HepG2 (cell line): Measurements from ENCODE around the gene PDZD2. TPM values are rescaled to one million over a fixed set of nuclear protein-coding genes. Genes with fewer than 3 reads are reported as not detected.

Experiments
- ARNT ChIP-seq: fragments of 450-650 bp; IDR thresholded peaks from 2 replicates; pipeline ENCODE4 v1.6.1; 2017
- FOXA1 ChIP-seq, 2 experiments: fragments of 450-650 bp in 1 of 2; sonication (generic) in 1 of 2; formaldehyde crosslinking in 1 of 2; IDR thresholded peaks; 2 replicates each; pipeline versions ENCODE4 v1.4.0 to v1.6.1; 2016 to 2020; ENCODE audit warnings: missing genetic modification reagents in 1 of 2
- HOXA3 ChIP-seq: sonication (generic); formaldehyde crosslinking; IDR thresholded peaks from 2 replicates; pipeline ENCODE4 v1.5.0; 2020; ENCODE audit warnings: missing genetic modification reagents
- SMC3 ChIP-seq: IDR thresholded peaks from 2 replicates; pipeline ENCODE4 v1.6.1; 2011; ENCODE audit warnings: low read length, improper control_type of control experiment
- THRA ChIP-seq: sonication (generic); formaldehyde crosslinking; IDR thresholded peaks from 2 replicates; pipeline ENCODE4 v1.4.0; 2020; ENCODE audit warnings: missing genetic modification reagents, borderline replicate concordance
- ZBTB7B ChIP-seq: sonication (generic); formaldehyde crosslinking; IDR thresholded peaks from 2 replicates; pipeline ENCODE4 v1.4.0; 2020; ENCODE audit warnings: missing genetic modification reagents
- ZIK1 ChIP-seq: sonication (generic); formaldehyde crosslinking; IDR thresholded peaks from 2 replicates; pipeline ENCODE4 v1.5.0; 2020; ENCODE audit warnings: mild to moderate bottlenecking, low read depth, missing genetic modification reagents, borderline replicate concordance
- ZNF263 ChIP-seq: sonication (generic); formaldehyde crosslinking; IDR thresholded peaks from 2 replicates; pipeline ENCODE4 v1.4.0; 2020; ENCODE audit warnings: missing genetic modification reagents
- ZNF543 ChIP-seq: sonication (generic); formaldehyde crosslinking; IDR thresholded peaks from 2 replicates; pipeline ENCODE4 v1.4.0; 2020; ENCODE audit warnings: mild to moderate bottlenecking, missing genetic modification reagents
- ZNF772 ChIP-seq: sonication (generic); formaldehyde crosslinking; IDR thresholded peaks from 2 replicates; pipeline ENCODE4 v1.5.0; 2020; ENCODE audit warnings: mild to moderate bottlenecking, missing genetic modification reagents
- ZSCAN12 ChIP-seq: sonication (generic); formaldehyde crosslinking; IDR thresholded peaks from 2 replicates; pipeline ENCODE4 v1.9.0; 2021; ENCODE audit warnings: mild to moderate bottlenecking, missing genetic modification reagents
- polyA plus RNA-seq, 8 experiments: library from polyadenylated mRNA; depleted of rRNA in 3 of 8; stranded (reverse) in 7 of 8; unstranded in 1 of 8; fragments of >200 nt; fragmentation: Illumina TruSeq in 4 of 8; extraction: Trizol in 4 of 8; gene quantifications; 2 replicates each; pipeline versions ENCODE4 v1.2.1 to v1.2.3, GENCODE V29; 2011 to 2016; ENCODE audit warnings: low read depth in 4 of 8, missing spikeins in 1 of 8, mixed read lengths in 1 of 8; ENCODE audit not compliant: insufficient read depth in 1 of 8
- total RNA-seq, 5 experiments: library from RNA; depleted of rRNA; stranded (reverse); fragments of >200 nt; fragmentation: Illumina TruSeq; extraction: Trizol; gene quantifications; 2 replicates each; pipeline ENCODE4 v1.2.3, GENCODE V29; 2016; ENCODE audit warnings: low read depth in 1 of 5
- TF ChIP-seq, protein P1 (sequence below): sonication (generic); formaldehyde crosslinking; IDR thresholded peaks from 2 replicates; pipeline ENCODE4 v1.5.0; 2020; ENCODE audit warnings: mild to moderate bottlenecking, missing genetic modification reagents, moderate library complexity
- TF ChIP-seq, protein P2 (sequence below): sonication (generic); formaldehyde crosslinking; IDR thresholded peaks from 2 replicates; pipeline ENCODE4 v1.4.0; 2020; ENCODE audit warnings: mild to moderate bottlenecking, missing genetic modification reagents
- TF ChIP-seq, protein P3 (sequence below): fragments of 450-650 bp; IDR thresholded peaks from 2 replicates; pipeline ENCODE4 v1.6.1; 2016

Gene PDZD2
- total and polyA plus RNA-seq, 2 of the 13 experiments (the other 11 are each of a cell fraction or from before 2014, with no cell fraction given): 0.04 TPM; not detected in 1

- TF ChIP-seq HOXA3 (CRISPR knock-in tag) (peak; percentile 29; the same call in 1 of the 2 replicates), ZNF263 (peak; percentile 82), ZNF543 (CRISPR knock-in tag) (no peak), ARNT (no peak), FOXA1 (IDR thresholded peaks at IDR 0.05) (no peak), FOXA1 (CRISPR knock-in tag; IDR thresholded peaks at IDR 0.05) (peak; percentile 42; the same call in 1 of the 2 replicates), ZBTB7B (CRISPR knock-in tag) (0 out of 2 replicates have a peak, but pooled peaks have one; percentile 34), ZIK1 (CRISPR knock-in tag) (no peak), THRA (CRISPR knock-in tag) (0 out of 2 replicates have a peak, but pooled peaks have one; percentile 34), SMC3 (peak; percentile 69), ZNF772 (CRISPR knock-in tag) (0 out of 2 replicates have a peak, but pooled peaks have one; percentile 11), ZSCAN12 (CRISPR knock-in tag) (no peak)
- TF ChIP-seq, protein P1, sequence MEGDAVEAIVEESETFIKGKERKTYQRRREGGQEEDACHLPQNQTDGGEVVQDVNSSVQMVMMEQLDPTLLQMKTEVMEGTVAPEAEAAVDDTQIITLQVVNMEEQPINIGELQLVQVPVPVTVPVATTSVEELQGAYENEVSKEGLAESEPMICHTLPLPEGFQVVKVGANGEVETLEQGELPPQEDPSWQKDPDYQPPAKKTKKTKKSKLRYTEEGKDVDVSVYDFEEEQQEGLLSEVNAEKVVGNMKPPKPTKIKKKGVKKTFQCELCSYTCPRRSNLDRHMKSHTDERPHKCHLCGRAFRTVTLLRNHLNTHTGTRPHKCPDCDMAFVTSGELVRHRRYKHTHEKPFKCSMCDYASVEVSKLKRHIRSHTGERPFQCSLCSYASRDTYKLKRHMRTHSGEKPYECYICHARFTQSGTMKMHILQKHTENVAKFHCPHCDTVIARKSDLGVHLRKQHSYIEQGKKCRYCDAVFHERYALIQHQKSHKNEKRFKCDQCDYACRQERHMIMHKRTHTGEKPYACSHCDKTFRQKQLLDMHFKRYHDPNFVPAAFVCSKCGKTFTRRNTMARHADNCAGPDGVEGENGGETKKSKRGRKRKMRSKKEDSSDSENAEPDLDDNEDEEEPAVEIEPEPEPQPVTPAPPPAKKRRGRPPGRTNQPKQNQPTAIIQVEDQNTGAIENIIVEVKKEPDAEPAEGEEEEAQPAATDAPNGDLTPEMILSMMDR (CRISPR knock-in tag): peak; percentile 88
- TF ChIP-seq, protein P2, sequence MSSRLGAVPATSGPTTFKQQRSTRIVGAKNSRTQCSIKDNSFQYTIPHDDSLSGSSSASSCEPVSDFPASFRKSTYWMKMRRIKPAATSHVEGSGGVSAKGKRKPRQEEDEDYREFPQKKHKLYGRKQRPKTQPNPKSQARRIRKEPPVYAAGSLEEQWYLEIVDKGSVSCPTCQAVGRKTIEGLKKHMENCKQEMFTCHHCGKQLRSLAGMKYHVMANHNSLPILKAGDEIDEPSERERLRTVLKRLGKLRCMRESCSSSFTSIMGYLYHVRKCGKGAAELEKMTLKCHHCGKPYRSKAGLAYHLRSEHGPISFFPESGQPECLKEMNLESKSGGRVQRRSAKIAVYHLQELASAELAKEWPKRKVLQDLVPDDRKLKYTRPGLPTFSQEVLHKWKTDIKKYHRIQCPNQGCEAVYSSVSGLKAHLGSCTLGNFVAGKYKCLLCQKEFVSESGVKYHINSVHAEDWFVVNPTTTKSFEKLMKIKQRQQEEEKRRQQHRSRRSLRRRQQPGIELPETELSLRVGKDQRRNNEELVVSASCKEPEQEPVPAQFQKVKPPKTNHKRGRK (CRISPR knock-in tag): no peak
- TF ChIP-seq, protein P3, sequence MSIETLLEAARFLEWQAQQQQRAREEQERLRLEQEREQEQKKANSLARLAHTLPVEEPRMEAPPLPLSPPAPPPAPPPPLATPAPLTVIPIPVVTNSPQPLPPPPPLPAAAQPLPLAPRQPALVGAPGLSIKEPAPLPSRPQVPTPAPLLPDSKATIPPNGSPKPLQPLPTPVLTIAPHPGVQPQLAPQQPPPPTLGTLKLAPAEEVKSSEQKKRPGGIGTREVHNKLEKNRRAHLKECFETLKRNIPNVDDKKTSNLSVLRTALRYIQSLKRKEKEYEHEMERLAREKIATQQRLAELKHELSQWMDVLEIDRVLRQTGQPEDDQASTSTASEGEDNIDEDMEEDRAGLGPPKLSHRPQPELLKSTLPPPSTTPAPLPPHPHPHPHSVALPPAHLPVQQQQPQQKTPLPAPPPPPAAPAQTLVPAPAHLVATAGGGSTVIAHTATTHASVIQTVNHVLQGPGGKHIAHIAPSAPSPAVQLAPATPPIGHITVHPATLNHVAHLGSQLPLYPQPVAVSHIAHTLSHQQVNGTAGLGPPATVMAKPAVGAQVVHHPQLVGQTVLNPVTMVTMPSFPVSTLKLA: no peak
Measured at GRCh38 chr5:32092938-32093812, 454.2 kb downstream of the PDZD2 start (continued).
